ENCODE measurements around the gene NSG1. TPM values are rescaled to one million over a fixed set of nuclear protein-coding genes. Genes with fewer than 3 reads are reported as not detected.
A peak's percentile ranks its signal among the peaks of the same experiment; 100 is the strongest.

Gene NSG1
- total RNA-seq, 1 experiment from 2014 or later: not detected

GRCh38 chr4:4384837-4385236 lies 2.1 kb upstream of the NSG1 start:
- no peaks in the 10 kb centered on the region for H3K36me3 ChIP-seq (ENCODE audit: low read depth, low read length)
- H3K27ac ChIP-seq (ENCODE audit: low read length): no peak overlapping the region
- H3K4me2 ChIP-seq (ENCODE audit: low read length): no peak overlapping the region
- no peaks in the 10 kb centered on the region for H3K79me2 ChIP-seq (ENCODE audit: low read length)
- H3K9me3 ChIP-seq (ENCODE audit: low read length): no peaks in the 10 kb centered on the region
- no peaks in the 10 kb centered on the region for H3K4me1 ChIP-seq (ENCODE audit: insufficient read depth, low read length)
- ChIA-PET CTCF (no interaction called here), POLR2A (ENCODE audit: unreplicated experiment) (no interaction called here)
- ATAC-seq (no peak), DNase-seq (peak; percentile 16)
- no peak overlapping the region for H2AFZ ChIP-seq (ENCODE audit: low read length)
- no peaks in the 10 kb centered on the region for H3F3A ChIP-seq (ENCODE audit: low read length, unreplicated experiment)
- no peaks in the 10 kb centered on the region for H4K20me1 ChIP-seq (ENCODE audit: low read length)
- BruUV-seq (replicated peaks): no TSS peak
- no peaks in the 10 kb centered on the region for H3K9me2 ChIP-seq (replicated peaks; ENCODE audit: low read length)
- no peak overlapping the region for H3K9ac ChIP-seq (ENCODE audit: low read length)
- intact Hi-C loops (cut with micrococcal nuclease): no loop called here
- TF ChIP-seq EZH2phosphoT487 (IDR thresholded peaks at IDR 0.05; ENCODE audit: borderline replicate concordance, low read length): no peak
- TF ChIP-seq CTCF (conservative IDR thresholded peaks at IDR 0.05; ENCODE audit: low read depth, low read length): peak; percentile 55
- peaks cover 42% of the 10 kb centered on the region for H3K27me3 ChIP-seq (ENCODE audit: low read length)
- no peak overlapping the region for H3K4me3 ChIP-seq (ENCODE audit: low read length)

- no peaks in the 10 kb centered on the region for H3K4me1 ChIP-seq (ENCODE audit: insufficient read depth, low read length)
- no peak overlapping the region for H3K9ac ChIP-seq (ENCODE audit: low read length)
- no peaks in the 10 kb centered on the region for H3K36me3 ChIP-seq (ENCODE audit: low read depth, low read length)
- no peaks in the 10 kb centered on the region for H3K9me2 ChIP-seq (replicated peaks; ENCODE audit: low read length)
- H4K20me1 ChIP-seq (ENCODE audit: low read length): no peaks in the 10 kb centered on the region
- no TSS peak for BruUV-seq (replicated peaks)
- no peak overlapping the region for H3K27ac ChIP-seq (ENCODE audit: low read length)
- ATAC-seq (no peak), DNase-seq (no peak)
- H3K9me3 ChIP-seq (ENCODE audit: low read length): no peaks in the 10 kb centered on the region
- TF ChIP-seq EZH2phosphoT487 (IDR thresholded peaks at IDR 0.05; ENCODE audit: borderline replicate concordance, low read length) (no peak), EZH2 (IDR thresholded peaks at IDR 0.05; ENCODE audit: low read length, unreplicated experiment) (no peak), CTCF (conservative IDR thresholded peaks at IDR 0.05; ENCODE audit: low read depth, low read length) (no peak)
- H3K4me3 ChIP-seq (ENCODE audit: low read length): no peak overlapping the region
- H3K27me3 ChIP-seq (ENCODE audit: low read length): peaks cover 42% of the 10 kb centered on the region
- no peak overlapping the region for H3K4me2 ChIP-seq (ENCODE audit: low read length)
- H3K79me2 ChIP-seq (ENCODE audit: low read length): no peaks in the 10 kb centered on the region
- intact Hi-C loops (cut with micrococcal nuclease): no loop called here
- ChIA-PET CTCF (no interaction called here), POLR2A (ENCODE audit: unreplicated experiment) (no interaction called here)
- no peak overlapping the region for H2AFZ ChIP-seq (ENCODE audit: low read length)
- no peaks in the 10 kb centered on the region for H3F3A ChIP-seq (ENCODE audit: low read length, unreplicated experiment)
Measured at GRCh38 chr4:4385729-4386295, 1.1 kb upstream of the NSG1 start.

- CTCF ChIA-PET: no interaction called here
- no peaks in the 10 kb centered on the region for H3K36me3 ChIP-seq (ENCODE audit: low read depth, low read length)
- H3K4me3 ChIP-seq (ENCODE audit: low read length): peak overlapping the region; percentile 24; the same call in 1 of the 2 replicates
- intact Hi-C loops (cut with micrococcal nuclease): no loop called here
- no peaks in the 10 kb centered on the region for H3K9me2 ChIP-seq (replicated peaks; ENCODE audit: low read length)
- H3K9ac ChIP-seq (ENCODE audit: low read length): no peak overlapping the region
- H3K9me3 ChIP-seq (ENCODE audit: low read length): no peaks in the 10 kb centered on the region
- peak overlapping the region; percentile 31; the same call in 1 of the 2 replicates for H3K4me2 ChIP-seq (ENCODE audit: low read length)
- H3F3A ChIP-seq (ENCODE audit: low read length, unreplicated experiment): no peaks in the 10 kb centered on the region
- BruUV-seq (replicated peaks): no TSS peak
- no peak overlapping the region for H3K27ac ChIP-seq (ENCODE audit: low read length)
- DNase-seq (no peak), ATAC-seq (no peak)
- H3K27me3 ChIP-seq (ENCODE audit: low read length): peaks cover 42% of the 10 kb centered on the region
- POLR2A ChIA-PET (ENCODE audit: unreplicated experiment): no interaction called here
- no peak for TF ChIP-seq CTCF (conservative IDR thresholded peaks at IDR 0.05; ENCODE audit: low read depth, low read length)
- H3K4me1 ChIP-seq (ENCODE audit: insufficient read depth, low read length): no peaks in the 10 kb centered on the region
- H3K79me2 ChIP-seq (ENCODE audit: low read length): no peaks in the 10 kb centered on the region
- H4K20me1 ChIP-seq (ENCODE audit: low read length): no peaks in the 10 kb centered on the region
- no peak overlapping the region for H2AFZ ChIP-seq (ENCODE audit: low read length)
Measured at GRCh38 chr4:4386296-4386735, 586 bp upstream of the NSG1 start.
